CD4-positive, alpha-beta T cell treated with Interferon gamma for 1 hour (primary cell): ENCODE measurements around the gene CRX.
"Not testable (repeated sequence)": the region's sequence is repeated elsewhere in the genome, so short reads cannot be mapped to it uniquely, and the experiment has no call there.

Experiments
- DNase-seq: peaks from one replicate; pipeline ENCODE4 v3.0.0-alpha.2; 2020

Gene CRX

GRCh38 chr19:47861630-47862029 is 39.9 kb downstream of the CRX start:
- no peak for DNase-seq

GRCh38 chr19:47863514-47863936 is 41.8 kb downstream of the CRX start:
- peak; percentile 59 for DNase-seq

- no peak for DNase-seq
Measured at GRCh38 chr19:47865166-47865565, 43.4 kb downstream of the CRX start.

GRCh38 chr19:47878906-47879305 is 57.2 kb downstream of the CRX start:
- no peak for DNase-seq

- DNase-seq = not testable (repeated sequence)
Measured at GRCh38 chr19:47879385-47879784, 57.6 kb downstream of the CRX start.

- no peak for DNase-seq
Measured at GRCh38 chr19:47881757-47882156, 60.0 kb downstream of the CRX start.

- no peak for DNase-seq
Measured at GRCh38 chr19:47882890-47883289, 61.2 kb downstream of the CRX start.

GRCh38 chr19:47885067-47885463 is 63.3 kb downstream of the CRX start:
- no peak for DNase-seq

GRCh38 chr19:47886010-47886559 is 64.3 kb downstream of the CRX start, which contains the start of gene SULT2A1:
SULT2A1 (minus strand) TSS chr19:47886315; CDS start chr19:47886257, 58 bp downstream.
- no peak for DNase-seq

GRCh38 chr19:47890865-47891621 is 69.3 kb downstream of the CRX start:
- DNase-seq = no peak

GRCh38 chr19:47891622-47891922 is 69.8 kb downstream of the CRX start:
- no peak for DNase-seq

GRCh38 chr19:47891923-47892666 is 70.4 kb downstream of the CRX start:
- DNase-seq = no peak
